H9 (cell line): ENCODE results near the gene NCKAP5. TPM values are rescaled to one million over a fixed set of nuclear protein-coding genes. Genes with fewer than 3 reads are reported as not detected.

Experiments
- DNase-seq: peaks from one replicate; pipeline ENCODE4 v3.0.0-alpha.2; 2017
- H2AFZ ChIP-seq: one replicate; pipeline ENCODE4 v1.6.1; 2013; ENCODE audit warnings: mild to moderate bottlenecking, low read length, control low read depth, moderate library complexity
- H2AK5ac ChIP-seq: 2 replicates; pipeline ENCODE4 v1.6.1; 2013; ENCODE audit warnings: low read length, control low read depth, mixed read lengths; ENCODE audit not compliant: insufficient read length
- H2BK120ac ChIP-seq: one replicate; pipeline ENCODE4 v1.6.1; 2013; ENCODE audit warnings: low read depth, mild to moderate bottlenecking, low read length, control low read depth, inconsistent platforms; ENCODE audit not compliant: poor library complexity, severe bottlenecking
- H2BK12ac ChIP-seq: 2 replicates; pipeline ENCODE4 v1.6.1; 2013; ENCODE audit warnings: low read length, control low read depth, mixed read lengths, low read depth; ENCODE audit not compliant: insufficient read length
- H2BK15ac ChIP-seq: 2 replicates; pipeline ENCODE4 v1.6.1; 2013; ENCODE audit warnings: low read depth, low read length, control low read depth
- H2BK20ac ChIP-seq: one replicate; pipeline ENCODE4 v1.6.1; 2013; ENCODE audit warnings: low read depth, mild to moderate bottlenecking, low read length, control low read depth, inconsistent platforms; ENCODE audit not compliant: poor library complexity, severe bottlenecking
- H2BK5ac ChIP-seq: 2 replicates; pipeline ENCODE4 v1.6.1; 2013; ENCODE audit warnings: low read length, control low read depth, mixed read lengths; ENCODE audit not compliant: insufficient read length
- H3K14ac ChIP-seq: 2 replicates; pipeline ENCODE4 v1.6.1; 2013; ENCODE audit warnings: low read length, control low read depth; ENCODE audit not compliant: insufficient read depth
- H3K18ac ChIP-seq: 2 replicates; pipeline ENCODE4 v1.6.1; 2013; ENCODE audit warnings: low read depth, mild to moderate bottlenecking, mixed read lengths, low read length, control low read depth; ENCODE audit not compliant: insufficient read length
- H3K23ac ChIP-seq: 2 replicates; pipeline ENCODE4 v1.6.1; 2013; ENCODE audit warnings: low read length, control low read depth, mixed read lengths, low read depth; ENCODE audit not compliant: insufficient read length
- H3K23me2 ChIP-seq: 2 replicates; pipeline ENCODE4 v1.6.1; 2013; ENCODE audit warnings: low read depth, mild to moderate bottlenecking, mixed read lengths, low read length, control low read depth; ENCODE audit not compliant: insufficient read length, poor library complexity, severe bottlenecking
- H3K27ac ChIP-seq: 2 replicates; pipeline ENCODE4 v1.5.1; 2013; ENCODE audit warnings: low read length, control low read depth, mixed read lengths, low read depth; ENCODE audit not compliant: insufficient read length
- H3K27me3 ChIP-seq: 2 replicates; pipeline ENCODE4 v1.6.1; 2013; ENCODE audit warnings: low read length, control low read depth, inconsistent platforms; ENCODE audit not compliant: insufficient read depth
- H3K4ac ChIP-seq: 2 replicates; pipeline ENCODE4 v1.6.1; 2013; ENCODE audit warnings: low read depth, mild to moderate bottlenecking, control low read depth, inconsistent platforms, low read length, moderate library complexity
- H3K4me1 ChIP-seq: 2 replicates; pipeline ENCODE4 v1.6.1; 2013; ENCODE audit warnings: low read length, control low read depth, inconsistent platforms; ENCODE audit not compliant: insufficient read depth
- H3K4me2 ChIP-seq: 2 replicates; pipeline ENCODE4 v1.6.1; 2013; ENCODE audit warnings: low read length, control low read depth, mixed read lengths; ENCODE audit not compliant: insufficient read length, insufficient read depth
- H3K56ac ChIP-seq: 2 replicates; pipeline ENCODE4 v1.6.1; 2013; ENCODE audit warnings: low read depth, mild to moderate bottlenecking, mixed read lengths, low read length, control low read depth; ENCODE audit not compliant: insufficient read length
- H3K79me1 ChIP-seq: 2 replicates; pipeline ENCODE4 v1.6.1; 2013; ENCODE audit warnings: low read depth, mild to moderate bottlenecking, moderate library complexity, low read length, control low read depth, inconsistent platforms; ENCODE audit not compliant: insufficient read depth, poor library complexity, severe bottlenecking
- H3K79me2 ChIP-seq: 2 replicates; pipeline ENCODE4 v1.6.1; 2013; ENCODE audit warnings: low read length, control low read depth, inconsistent platforms; ENCODE audit not compliant: insufficient read depth
- H3K9ac ChIP-seq: 2 replicates; pipeline ENCODE4 v1.6.1; 2013; ENCODE audit warnings: low read length, control low read depth, mixed read lengths; ENCODE audit not compliant: insufficient read length; ENCODE audit errors: extremely low read depth
- H3K9me3 ChIP-seq: one replicate; pipeline ENCODE4 v1.6.1; 2013; ENCODE audit warnings: low read depth, low read length, inconsistent platforms; ENCODE audit not compliant: control insufficient read depth
- H3T11ph ChIP-seq: one replicate; pipeline ENCODE4 v1.6.1; 2013; ENCODE audit warnings: mild to moderate bottlenecking, low read length, control low read depth, inconsistent platforms
- H4K20me1 ChIP-seq: one replicate; pipeline ENCODE4 v1.6.1; 2013; ENCODE audit not compliant: control insufficient read depth, insufficient read length, insufficient read depth
- H4K5ac ChIP-seq: 2 replicates; pipeline ENCODE4 v1.6.1; 2013; ENCODE audit warnings: low read depth, mild to moderate bottlenecking, mixed read lengths, low read length, control low read depth; ENCODE audit not compliant: insufficient read length
- H4K8ac ChIP-seq: replicated peaks from 2 replicates; pipeline ENCODE4 v1.6.1; 2013; ENCODE audit warnings: low read length, control low read depth, mixed read lengths, low read depth; ENCODE audit not compliant: insufficient read length
- H4K91ac ChIP-seq: 2 replicates; pipeline ENCODE4 v1.6.1; 2013; ENCODE audit warnings: low read depth, mild to moderate bottlenecking, moderate library complexity, mixed read lengths, low read length, control low read depth; ENCODE audit not compliant: insufficient read length
- H3K27ac Mint-ChIP-seq, 3 experiments: 2 replicates in 2 of 3; 3 replicates in 1 of 3; pipeline ENCODE4 v1.8.0; 2020 to 2021; ENCODE audit warnings: mixed read lengths in 3 of 3, mild to moderate bottlenecking in 1 of 3, moderate library complexity in 1 of 3
- H3K27me3 Mint-ChIP-seq: 2 replicates; pipeline ENCODE4 v1.8.0; 2021; ENCODE audit warnings: low read depth, mild to moderate bottlenecking, moderate library complexity, mixed read lengths
- H3K36me3 Mint-ChIP-seq, 3 experiments: 2 replicates in 2 of 3; 3 replicates in 1 of 3; pipeline ENCODE4 v1.8.0; 2020 to 2021; ENCODE audit warnings: low read depth in 3 of 3, mixed read lengths in 3 of 3; ENCODE audit not compliant: insufficient read depth in 1 of 3
- H3K4me1 Mint-ChIP-seq, 2 experiments: 2 replicates each; pipeline ENCODE4 v1.8.0; 2020; ENCODE audit warnings: mixed read lengths in 2 of 2
- H3K4me3 Mint-ChIP-seq, 2 experiments: 2 replicates in 1 of 2; 3 replicates in 1 of 2; pipeline ENCODE4 v1.8.0; 2020 to 2021; ENCODE audit warnings: mild to moderate bottlenecking in 2 of 2, mixed read lengths in 2 of 2, moderate library complexity in 1 of 2
- H3K9me3 Mint-ChIP-seq, 2 experiments: 2 replicates in 1 of 2; 3 replicates in 1 of 2; pipeline ENCODE4 v1.8.0; 2020; ENCODE audit warnings: mild to moderate bottlenecking in 2 of 2, mixed read lengths in 2 of 2, moderate library complexity in 1 of 2
- WGBS: extraction: QIAGEN DNeasy Blood & Tissue Kit; methylation state at CpG from one replicate; pipeline ENCODE4 v1.1.7; 2013; ENCODE audit warnings: missing lambda C conversion rate, low lambda C conversion rate, mixed read lengths; ENCODE audit not compliant: insufficient read length; ENCODE audit errors: extremely low coverage; 5-methylcytosine and 5-hydroxymethylcytosine counted together
- total RNA-seq: library from RNA; stranded (reverse); gene quantifications from 2 replicates; pipeline ENCODE4 v1.2.1, GENCODE V29; 2021
- TF ChIP-seq, protein P1 (sequence below): fragments of 200-600 bp; sonication (generic); conservative IDR thresholded peaks from 3 replicates; pipeline ENCODE4 v1.8.0; 2021; ENCODE audit warnings: antibody characterized with exemption, mild to moderate bottlenecking

Gene NCKAP5
- total RNA-seq, 1 experiment from 2014 or later = 0.26 TPM

DNA sequence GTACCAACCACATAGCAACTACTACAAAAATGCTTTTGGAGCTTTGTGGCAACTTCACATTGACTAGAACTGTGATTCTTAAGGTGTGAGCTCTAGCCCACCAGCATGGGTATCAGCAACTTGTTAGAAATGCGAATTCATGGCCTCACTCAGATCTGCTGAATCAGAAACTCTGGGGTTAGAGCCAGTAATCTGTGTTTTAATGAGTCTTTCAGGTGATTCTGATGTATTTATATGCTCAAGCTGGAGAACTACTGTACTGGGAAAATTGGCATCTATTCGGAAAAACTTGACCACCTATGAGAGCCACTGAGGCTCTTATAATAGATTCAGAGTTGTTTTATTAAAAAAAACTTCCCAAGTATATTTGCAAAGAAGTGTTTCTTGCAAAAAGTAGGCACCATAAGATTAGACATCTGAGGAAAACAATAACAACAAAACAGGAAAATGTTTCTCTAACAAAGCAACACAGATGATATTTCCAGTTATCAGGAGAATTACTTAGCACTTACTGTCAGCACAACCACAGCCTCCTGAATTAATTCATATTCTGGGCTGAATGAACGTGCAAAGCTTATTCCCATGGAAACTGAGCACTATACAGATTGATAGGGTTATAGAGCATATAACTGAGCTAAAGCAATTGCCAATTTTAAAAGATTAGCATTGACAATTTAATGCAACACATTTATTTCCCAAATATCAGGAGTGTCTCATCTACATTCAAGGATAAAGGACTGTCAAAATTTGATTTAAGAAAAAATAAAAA, 71.6 kb downstream of the NCKAP5 start:
- no peak overlapping the region for H3T11ph ChIP-seq
- H3K4me2 ChIP-seq = no peak overlapping the region
- no peak overlapping the region for H3K9ac ChIP-seq

More for the DNA sequence above, 71.6 kb downstream of the NCKAP5 start:
- no peak overlapping the region for H3K4me3 Mint-ChIP-seq
- no peak overlapping the region for H2BK12ac ChIP-seq
- no peak for DNase-seq
- no peaks in the 10 kb centered on the region for H3K9me3 Mint-ChIP-seq
- TF ChIP-seq, protein P1, sequence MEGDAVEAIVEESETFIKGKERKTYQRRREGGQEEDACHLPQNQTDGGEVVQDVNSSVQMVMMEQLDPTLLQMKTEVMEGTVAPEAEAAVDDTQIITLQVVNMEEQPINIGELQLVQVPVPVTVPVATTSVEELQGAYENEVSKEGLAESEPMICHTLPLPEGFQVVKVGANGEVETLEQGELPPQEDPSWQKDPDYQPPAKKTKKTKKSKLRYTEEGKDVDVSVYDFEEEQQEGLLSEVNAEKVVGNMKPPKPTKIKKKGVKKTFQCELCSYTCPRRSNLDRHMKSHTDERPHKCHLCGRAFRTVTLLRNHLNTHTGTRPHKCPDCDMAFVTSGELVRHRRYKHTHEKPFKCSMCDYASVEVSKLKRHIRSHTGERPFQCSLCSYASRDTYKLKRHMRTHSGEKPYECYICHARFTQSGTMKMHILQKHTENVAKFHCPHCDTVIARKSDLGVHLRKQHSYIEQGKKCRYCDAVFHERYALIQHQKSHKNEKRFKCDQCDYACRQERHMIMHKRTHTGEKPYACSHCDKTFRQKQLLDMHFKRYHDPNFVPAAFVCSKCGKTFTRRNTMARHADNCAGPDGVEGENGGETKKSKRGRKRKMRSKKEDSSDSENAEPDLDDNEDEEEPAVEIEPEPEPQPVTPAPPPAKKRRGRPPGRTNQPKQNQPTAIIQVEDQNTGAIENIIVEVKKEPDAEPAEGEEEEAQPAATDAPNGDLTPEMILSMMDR = no peak
- peaks cover 3% of the 10 kb centered on the region; the same call in 1 of the 2 replicates for H3K27me3 Mint-ChIP-seq
- no CpG with 5 or more reads among the region's 3 CpGs for whole genome bisulfite sequencing
- no peak overlapping the region for H4K8ac ChIP-seq
- H3K23ac ChIP-seq = no peak overlapping the region
- H3K79me1 ChIP-seq = no peaks in the 10 kb centered on the region
- H3K18ac ChIP-seq = no peak overlapping the region
- H2BK15ac ChIP-seq = no peak overlapping the region
- no peaks in the 10 kb centered on the region for H3K79me2 ChIP-seq
- H4K91ac ChIP-seq = no peak overlapping the region
- H2BK5ac ChIP-seq = no peak overlapping the region
- no peak overlapping the region for H3K4ac ChIP-seq
- no peak overlapping the region for H4K5ac ChIP-seq
- H3K23me2 ChIP-seq = no peaks in the 10 kb centered on the region
- H3K27ac ChIP-seq = no peak overlapping the region
- no peaks in the 10 kb centered on the region for H3K36me3 Mint-ChIP-seq
- H2AFZ ChIP-seq = no peak overlapping the region
- H2BK20ac ChIP-seq = no peak overlapping the region
- H2BK120ac ChIP-seq = no peak overlapping the region
- no peaks in the 10 kb centered on the region for H3K4me1 ChIP-seq
- no peak overlapping the region for H3K27ac Mint-ChIP-seq
- H3K27me3 ChIP-seq = no peaks in the 10 kb centered on the region
- no peak overlapping the region for H3K14ac ChIP-seq
- no peak overlapping the region for H3K56ac ChIP-seq
- no peaks in the 10 kb centered on the region for H3K9me3 ChIP-seq
- H3K4me1 Mint-ChIP-seq = peaks cover 23 to 37% of the 10 kb centered on the region in 2 experiments
- H2AK5ac ChIP-seq = no peak overlapping the region
- no peaks in the 10 kb centered on the region for H4K20me1 ChIP-seq
